NT2/D1 (cell line): ENCODE data around the gene BCAS3.

Experiments used
- YY1 ChIP-seq: IDR thresholded peaks from 2 replicates; pipeline ENCODE4 v1.6.1; 2011; ENCODE audit not compliant: insufficient read length, insufficient read depth
- ZNF274 ChIP-seq: IDR thresholded peaks from 2 replicates; pipeline ENCODE4 v1.6.1; 2011; ENCODE audit warnings: mild to moderate bottlenecking, low read depth, low read length

GRCh38 chr17:61130330-61130729, 452.7 kb downstream of the BCAS3 start:
- no peak for TF ChIP-seq ZNF274
- TF ChIP-seq YY1, result no peak
